HG03432 (cell line): ENCODE data around the gene HIRA.
"Not testable (repeated sequence)": the region's sequence is repeated elsewhere in the genome, so short reads cannot be mapped to it uniquely, and the experiment has no call there.

Source experiments
- ATAC-seq: cut with Tn5 transposase; IDR thresholded peaks from one replicate; pipeline ENCODE4 v1.9.1; 2021; ENCODE audit warnings: mild to moderate bottlenecking, moderate library complexity; ENCODE audit not compliant: unreplicated experiment

HIRA gene

DNA sequence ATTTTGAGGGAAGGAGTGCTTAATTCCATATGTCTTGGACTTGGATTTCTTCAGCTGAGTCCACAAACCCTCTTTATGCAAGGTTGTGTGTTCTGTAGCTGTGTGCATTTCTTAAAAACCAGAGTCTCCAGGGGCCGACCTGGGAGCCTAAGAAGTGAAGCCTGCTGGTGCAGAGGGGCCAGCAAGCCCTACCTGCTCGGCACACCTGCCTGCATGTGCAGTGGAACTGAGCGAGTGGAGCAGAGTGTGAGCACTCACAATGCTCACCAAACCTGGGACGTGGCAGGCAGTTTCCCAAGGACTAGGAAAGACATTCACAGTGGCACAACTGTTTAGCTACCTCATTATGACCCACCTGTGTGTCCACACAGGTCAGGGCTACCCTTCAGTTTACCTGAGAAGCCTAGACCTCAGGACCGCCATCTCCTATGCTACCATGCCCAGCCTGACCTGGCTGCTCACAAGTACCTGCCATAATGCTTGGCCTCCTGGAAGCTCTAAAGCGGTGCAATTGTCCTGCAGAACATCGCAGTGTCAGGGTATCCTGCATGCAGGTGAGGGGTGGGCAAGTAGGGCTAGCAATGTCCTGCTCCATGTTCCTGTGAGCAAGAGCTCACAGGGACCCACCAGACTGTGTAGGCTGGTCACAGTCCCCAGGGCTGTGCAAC, 12.1 kb upstream of the HIRA start:
- ATAC-seq, result no peak

DNA sequence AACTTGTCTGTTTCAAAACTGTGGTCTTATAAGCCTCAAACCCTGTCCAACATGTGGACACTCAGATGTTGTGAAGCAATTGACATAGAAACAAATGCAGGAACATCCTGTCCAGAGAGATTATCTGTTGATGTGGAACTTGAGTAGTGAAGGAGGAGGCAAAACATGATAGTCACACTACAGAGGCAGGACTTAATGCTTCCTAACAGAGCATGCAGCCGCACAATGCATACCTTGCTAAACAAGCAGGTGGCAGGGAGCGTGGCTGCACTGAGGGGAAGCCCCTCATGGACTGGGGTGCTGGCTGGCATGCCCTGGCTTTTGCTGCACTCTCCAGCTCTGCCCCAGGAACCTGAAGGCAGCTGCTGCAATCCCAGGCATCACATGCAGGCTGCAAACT, 10.6 kb upstream of the HIRA start:
- ATAC-seq, result no peak

DNA sequence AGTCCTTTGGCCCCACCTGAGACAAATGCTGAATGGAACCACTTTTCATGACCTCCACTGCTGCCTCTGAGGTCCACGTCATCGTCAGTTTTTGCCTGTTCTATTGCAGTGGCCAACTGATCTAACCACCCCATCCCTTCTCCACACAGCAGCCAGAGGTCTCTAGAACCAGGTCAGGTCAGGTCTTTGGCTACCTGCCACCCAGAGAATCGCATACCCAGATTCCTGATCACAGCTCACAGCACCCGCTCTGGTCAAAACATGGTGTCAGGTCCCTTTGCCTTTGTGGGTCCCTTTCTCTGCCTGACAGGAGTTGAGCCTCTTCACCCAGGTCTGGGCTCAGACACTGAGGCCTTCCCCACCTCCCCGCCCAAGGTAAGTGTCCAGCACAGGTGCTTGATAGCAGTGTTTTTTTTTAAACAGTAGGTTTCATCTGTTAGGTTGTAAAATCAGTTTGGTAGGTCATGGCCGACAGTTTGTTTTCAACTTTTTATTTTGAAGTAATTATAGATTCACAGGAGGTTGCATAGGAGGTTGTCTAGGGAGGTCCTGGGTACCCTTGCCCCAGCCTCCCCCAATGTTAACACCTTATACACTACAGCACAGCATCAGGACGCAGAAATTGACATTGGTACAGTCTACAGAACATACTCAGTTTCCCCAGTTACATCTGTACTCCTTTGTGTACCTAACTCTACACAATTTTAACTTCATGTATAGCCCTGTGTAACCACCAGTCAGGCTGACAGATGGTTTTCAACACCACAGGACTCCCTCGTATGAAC, 9.1 kb upstream of the HIRA start:
- no peak for ATAC-seq

DNA sequence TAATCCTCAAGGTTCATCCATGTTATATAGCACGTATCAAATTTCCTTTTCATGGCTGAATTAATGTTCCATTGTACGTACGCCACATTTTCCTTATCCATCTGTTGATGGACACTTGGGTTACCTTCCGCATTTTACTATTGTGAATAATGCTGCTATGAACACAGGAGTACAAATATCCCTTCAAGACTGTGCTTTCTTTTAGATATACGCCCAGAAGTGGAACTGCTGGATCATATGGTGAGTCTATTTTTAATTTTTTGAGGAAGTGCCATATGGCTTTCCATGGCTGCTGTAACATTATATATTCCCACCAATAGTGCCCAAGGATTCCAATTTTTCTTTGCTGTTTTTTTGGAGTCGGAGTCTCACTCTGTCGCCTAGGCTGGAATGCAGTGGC, 6.8 kb upstream of the HIRA start:
- ATAC-seq, result no peak

DNA sequence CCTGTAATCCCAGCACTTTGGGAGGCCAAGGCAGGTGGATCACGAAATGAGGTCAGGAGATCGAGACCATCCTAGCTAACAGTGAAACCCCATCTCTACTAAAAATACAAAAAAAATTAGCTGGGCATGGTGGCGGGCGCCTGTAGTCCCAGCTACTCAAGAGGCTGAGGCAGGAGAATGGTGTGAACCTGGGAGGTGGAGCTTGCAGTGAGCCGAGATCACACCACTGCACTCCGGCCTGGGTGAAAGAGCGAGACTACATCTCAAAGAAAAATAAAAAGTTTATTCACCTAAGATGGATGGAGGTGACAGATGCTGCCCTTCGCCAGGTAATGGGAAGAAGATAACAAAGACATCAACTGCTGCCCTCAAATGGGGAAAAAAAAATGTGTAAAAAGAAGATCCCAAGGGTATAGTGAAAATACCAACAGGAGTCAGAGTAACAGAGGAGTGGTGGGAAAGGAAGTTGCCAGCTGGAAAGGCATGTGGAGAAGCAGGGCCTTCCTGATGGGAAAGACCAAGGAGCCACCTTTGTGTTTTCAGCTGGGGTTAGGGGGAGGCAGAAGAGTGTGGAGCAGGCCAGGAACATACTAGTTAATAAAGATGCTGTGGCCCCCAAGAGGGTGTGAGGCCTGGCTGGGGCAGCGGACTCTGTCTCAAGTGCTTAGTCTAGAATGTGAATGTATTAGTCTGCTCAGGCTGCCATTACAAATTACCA, 5.1 kb upstream of the HIRA start:
- not testable (repeated sequence) for ATAC-seq

DNA sequence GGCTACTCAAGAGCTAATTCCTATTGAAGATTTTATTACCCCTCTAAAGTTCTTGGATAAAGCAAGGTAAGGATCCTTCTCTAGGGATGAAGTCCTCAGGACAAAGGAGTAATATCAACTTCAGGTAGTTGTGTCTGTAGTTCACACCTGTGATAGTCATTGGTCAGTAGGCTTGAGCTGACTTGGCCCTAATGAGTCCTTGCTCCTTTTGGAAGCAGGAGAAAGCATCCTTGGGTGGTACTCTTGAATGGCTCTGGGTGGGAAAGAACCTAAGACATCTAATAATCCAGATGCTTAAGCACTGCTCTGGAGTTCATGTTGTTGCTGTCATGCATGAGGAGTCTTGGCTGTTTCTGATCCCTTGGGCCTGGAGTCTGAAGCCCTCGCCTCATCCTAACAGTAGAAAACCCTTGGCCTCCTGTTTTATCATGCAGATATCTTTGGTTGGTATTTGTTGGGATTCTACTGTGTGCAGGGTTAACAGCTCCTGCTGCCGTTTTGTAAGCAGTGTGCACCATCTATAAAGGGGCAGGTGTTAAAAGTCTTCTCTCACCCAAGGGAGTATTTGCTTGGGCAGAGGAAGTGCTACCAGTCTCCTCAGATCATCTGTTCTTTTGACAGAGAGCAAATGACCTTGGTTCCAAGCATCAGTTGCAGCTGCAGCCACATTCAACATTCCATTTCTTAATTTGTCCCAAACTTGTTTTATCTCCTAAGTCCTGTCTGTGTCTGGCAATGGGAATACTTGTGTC, 3.5 kb upstream of the HIRA start:
- no peak for ATAC-seq

DNA sequence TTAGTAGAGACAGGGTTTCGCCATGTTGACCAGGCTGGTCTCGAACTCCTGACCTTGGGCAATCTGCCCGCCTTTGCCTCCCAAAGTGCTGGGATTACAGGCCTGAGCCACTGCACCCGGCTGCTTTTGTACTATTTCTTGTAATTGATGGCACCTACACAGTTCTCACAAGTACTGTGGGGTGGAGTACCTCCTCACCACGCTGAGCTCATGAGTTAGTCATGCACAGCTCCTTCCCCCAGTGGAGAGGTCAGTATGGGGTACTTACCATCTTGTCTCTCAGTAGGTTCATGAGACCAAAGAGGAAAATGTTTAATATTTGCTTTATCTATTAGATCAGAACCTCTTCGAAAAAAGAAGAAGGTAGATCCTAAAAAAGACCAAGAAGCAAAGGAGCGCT, 2.9 kb upstream of the HIRA start:
- ATAC-seq, result no peak

DNA sequence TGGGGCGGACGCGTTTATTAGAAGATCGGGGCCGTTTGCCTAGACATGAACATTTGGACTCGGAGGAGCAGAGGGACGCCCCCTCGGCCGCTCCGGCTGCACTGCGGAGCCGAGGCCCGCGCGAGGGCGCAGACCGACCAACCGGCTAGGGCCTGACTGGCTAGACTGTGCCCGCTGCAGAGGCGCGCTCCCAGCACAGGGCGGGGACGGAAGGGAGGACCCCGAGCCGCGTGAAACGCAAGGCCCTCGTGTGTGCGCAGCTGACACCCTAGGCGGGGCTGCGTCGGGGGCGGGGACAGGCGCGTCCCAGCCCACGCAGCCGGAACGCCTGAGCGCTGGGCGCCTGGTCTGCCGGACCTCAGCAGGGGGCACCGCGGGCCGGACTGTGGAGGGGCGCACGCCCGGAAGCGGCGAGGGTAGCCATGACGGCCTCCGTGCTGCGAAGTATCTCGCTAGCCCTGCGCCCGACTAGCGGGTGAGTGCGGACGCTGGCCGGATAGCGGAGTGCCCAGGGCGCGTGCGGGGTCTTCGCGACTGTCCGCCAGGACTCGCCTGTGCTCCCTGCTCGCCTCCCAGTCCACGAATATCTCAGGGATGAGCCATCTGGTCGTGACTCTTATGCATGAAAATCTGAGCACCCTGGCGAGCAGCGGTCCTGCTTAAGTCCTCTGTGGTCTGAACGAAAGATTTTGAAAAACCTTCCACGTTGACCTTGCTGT, 759 bp upstream of the HIRA start, which contains the start of gene MRPL40:
TSS of gene MRPL40 (plus strand) at position 413 of the 719 bp plus-strand sequence. CDS start at position 423, 10 bp downstream.
- peak; percentile 78 for ATAC-seq

DNA sequence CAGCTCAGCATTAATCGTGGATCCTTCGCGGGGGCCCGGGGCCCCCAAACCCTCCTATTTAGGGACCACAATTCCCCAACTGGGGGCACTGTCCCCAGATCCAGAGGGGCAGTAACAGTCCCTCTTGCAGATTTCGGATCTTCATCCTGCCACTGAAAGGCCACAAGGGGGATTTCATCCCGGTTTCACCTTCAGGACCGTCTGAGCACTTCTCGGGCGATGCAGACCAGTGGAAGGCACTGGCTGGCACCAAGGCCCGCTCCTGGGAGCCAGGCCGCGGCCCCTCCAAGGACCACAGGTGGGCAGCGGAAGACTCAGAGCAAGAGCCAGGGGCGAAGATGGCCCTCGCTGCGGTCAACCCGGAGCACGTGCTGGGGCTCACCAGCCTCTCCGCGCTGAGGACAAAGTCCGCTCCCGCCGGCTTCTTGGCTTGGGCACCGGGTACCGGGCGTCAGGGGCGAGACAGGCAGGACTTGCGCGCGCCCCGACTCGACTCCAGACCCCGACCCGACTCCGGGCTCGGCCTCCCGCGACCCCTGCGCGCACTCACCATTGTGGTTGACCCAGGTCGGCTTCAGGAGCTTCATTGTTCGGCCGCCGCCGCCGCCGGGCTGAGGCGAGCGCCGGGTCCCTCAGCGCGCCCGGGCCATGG, 517 bp downstream of the HIRA start:
- ATAC-seq, result peak; percentile 15

DNA sequence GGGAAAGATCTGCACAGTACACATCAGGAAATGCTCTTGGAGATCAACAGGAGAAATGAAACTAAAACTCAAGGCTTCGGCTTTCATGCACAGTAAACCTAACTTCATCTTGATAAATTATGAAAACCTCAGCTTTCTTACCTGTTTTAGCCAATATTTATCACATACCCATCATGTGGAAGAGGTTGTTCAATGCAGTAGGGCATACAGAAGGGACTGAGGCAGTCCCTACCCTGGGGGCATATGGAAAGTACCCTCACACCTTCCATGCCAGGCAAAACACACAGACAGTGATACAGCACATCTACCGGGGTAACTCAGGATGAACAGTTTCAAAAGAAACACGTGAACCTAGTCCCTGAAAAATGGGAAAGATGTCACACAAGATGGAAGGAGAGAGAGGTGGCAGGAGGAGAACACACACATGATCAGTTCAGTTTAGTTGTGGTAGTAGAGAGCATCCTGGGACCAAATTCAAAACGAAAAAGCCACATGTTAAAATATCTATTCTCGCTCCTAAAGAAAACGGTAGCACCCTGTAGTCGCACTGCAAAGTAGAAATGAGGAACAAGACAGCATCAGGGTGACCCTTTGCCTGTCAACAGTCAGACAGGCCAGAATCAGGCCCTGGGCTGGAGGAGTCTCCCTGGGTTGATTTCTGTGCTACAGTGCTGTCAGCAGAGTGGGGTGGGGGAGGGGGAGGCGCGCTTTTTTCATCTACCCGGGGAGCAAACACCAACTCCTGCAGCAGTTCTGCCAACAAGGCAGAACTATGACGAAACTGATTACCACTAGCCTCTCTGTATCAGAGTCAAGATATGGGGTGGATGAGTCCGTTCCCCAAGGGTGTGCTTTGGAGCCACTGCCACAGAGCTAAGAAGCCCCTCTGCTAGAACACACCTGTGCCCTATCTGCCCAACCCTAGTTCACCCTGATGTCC, 1.3 kb downstream of the HIRA start:
- ATAC-seq, result no peak

DNA sequence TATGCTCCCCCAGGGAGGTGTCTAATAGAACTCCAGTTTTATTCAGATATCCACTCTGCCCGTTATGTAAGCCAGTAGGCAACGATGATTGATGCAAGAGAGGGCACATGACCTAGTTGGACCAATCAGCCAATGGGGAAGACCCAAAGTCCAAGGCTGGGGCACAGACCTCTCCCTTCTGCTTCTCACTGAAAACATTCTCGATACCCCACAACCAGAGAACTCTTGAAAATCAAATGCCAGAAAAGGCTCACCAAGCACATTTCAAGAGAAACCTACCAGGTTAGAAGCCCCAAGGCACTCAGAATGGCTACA, 7.4 kb downstream of the HIRA start:
- ATAC-seq, result no peak

DNA sequence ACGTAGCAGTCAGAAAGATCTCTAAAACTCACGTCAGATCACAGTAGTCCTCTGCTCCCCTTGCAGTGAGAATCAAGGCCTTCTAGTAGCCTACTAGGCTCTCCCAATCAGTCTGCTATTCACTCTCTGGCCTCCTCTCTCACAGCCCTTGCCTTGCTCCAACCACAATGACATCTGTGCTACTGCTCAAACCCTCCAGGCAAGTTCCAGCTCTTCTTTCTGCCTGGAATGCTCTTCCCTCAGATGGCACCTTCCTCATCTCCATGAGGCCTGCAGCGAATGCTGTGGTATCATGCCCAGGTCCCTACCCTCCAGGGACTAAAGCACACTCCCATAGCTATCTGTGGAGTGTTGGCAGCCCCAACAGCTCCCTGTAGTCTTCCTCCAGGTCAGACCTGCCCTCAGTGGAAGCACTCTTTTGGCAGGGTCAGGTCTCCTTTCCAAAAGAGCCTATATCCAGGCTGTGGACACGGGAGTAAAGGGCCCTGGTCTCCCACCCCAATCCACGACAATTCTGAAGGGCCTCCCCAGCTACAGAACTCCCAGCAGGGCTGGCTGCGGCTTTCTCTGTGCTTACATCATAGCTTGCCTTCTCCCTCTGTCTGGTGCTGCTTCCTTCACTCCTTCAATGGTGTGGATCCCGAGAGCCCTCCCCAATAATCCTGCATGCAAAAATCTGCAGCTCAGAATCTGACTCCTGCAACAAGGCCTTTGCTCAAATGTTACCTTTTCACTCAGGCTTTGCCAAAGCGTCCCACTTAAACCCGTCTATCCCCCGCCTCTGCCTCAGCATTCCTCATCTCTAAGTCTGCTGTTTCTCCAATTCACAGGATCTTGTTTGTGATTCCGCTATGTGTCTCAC, 8.9 kb downstream of the HIRA start:
- no peak for ATAC-seq

DNA sequence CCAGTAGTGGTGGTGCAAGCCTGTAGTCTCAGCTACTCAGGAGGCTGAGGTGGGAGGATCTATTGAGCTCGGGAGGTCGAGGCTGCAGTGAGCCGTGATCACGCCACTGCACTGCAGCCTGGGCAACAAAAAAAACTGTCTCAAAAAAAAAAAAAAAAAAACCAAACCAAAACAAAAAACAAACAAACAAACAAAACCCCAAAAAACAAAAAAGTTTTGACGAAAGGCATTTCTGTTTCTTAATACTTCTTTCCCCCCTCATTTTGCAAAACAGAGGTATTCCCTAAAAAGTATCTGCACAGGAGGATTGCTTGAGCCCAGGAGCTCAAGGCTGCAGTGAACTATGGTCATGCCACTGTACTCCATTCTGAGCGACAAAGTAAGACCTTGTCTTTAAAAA, 11.2 kb downstream of the HIRA start:
- ATAC-seq, result no peak

DNA sequence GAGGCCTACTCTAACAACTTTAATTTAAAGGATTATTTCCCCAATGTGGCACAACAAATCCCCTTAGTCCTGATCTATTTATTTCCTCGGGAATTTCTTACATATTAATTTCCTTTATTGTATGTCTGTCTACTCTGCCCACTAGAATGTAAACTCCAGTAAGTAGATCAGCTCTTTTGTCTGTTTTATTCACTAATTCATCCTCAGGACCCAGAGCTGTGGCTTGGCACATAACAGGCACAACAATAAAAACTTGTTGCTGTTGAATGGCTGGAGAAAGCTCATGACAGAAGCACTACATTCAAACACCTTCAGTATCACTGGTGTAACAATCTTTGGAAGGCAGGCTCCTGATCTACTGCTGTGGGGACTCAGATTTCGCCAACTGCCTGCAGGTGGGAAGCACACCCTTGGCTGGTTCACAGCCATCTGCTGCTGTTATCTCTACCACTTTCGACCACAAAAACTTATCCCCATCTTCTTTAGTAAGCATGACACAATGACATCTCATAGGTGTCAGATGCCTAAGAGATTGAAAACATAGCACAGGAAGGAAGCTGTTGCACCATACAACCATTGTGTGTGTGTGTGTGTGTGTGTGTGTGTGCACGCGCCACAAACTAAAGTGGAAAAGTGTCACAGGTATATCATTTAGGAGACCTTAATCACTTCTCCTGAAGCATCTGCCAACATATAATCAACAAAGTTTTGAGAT, 11.9 kb downstream of the HIRA start:
- peak; percentile 70 for ATAC-seq

DNA sequence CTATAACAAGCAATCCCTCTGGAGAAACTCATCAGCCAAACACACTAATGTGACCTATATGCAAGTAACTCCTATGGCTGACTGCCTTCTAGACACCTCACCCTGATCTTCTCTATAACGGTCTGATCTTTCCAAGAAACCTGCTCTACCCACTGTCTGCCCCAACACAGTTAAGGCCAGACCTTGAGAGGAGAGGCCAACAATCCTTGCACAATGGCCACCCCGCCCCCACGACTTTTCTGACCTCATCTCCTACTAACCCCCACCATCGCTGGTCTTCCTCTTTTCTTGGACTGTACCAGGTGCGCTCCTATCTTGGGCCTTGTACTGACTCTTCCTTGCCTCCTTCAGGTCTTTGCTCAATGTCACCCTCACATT, 12.5 kb downstream of the HIRA start:
- ATAC-seq, result peak; percentile 16

DNA sequence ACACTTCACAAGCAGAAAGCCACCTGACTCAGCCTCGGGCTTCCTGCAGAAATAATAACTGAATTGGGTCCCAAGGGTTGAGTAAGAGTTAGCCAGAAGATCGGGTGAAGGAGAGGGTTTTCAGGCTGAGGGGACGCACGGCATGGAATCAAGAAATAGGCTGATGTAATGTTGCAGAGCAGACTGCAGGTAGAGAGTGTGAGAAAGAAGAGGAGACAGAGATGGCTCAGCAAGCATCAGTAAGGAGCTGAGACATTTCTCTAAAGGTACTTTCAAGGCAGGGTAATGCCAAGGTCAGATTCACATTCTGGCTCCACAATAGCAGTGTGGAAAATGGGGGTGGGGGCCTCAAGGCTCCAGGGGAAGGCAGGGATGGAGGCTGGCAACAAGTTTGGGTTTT, 18.6 kb downstream of the HIRA start:
- no peak for ATAC-seq

DNA sequence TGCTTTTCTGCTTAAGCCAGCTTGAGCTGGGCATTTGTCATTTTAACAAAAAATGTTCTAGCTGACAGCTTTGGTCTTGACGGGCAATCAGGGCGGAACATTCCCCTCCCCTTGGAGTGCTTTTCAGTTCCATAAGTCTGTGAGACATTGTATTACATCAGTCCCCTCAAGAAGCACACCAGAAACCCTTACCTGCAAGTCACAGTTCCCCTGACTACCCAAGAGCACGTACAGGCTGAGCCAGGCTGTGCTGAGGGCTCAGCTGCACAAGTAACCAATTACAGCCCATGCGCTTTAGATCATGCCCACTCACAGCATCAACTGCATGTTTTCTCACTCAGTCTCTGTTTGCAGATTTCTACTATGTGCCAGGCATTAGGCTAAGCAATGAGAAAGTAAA, 19.1 kb downstream of the HIRA start:
- no peak for ATAC-seq

DNA sequence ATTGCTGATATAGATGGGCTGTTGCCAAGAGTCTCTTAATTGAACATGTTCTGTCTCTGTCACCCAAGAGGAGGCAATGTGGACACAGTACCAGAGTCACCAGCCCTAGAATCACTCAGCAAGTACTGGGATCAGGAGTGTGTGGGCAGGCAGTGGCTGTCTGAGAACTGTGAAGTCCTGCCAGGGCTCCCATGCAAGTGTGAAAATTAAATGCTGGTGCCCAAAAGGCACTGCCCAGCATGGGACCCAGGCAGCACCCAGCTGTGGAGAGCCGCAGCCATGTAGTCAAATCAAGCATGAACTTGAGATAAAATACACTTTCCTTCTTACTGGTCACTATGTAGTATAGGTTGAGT, 19.9 kb downstream of the HIRA start:
- no peak for ATAC-seq
